Erythroblast (primary cell): ENCODE data around the gene SOX6.
A peak's percentile ranks its signal among the peaks of the same experiment; 100 is the strongest.

Source experiments
- DNase-seq, 2 experiments: peaks; one replicate each; lab custom pipeline; 2025; lab: John Stamatoyannopoulos, UW
- GATA1 ChIP-seq: IDR thresholded peaks from 2 replicates; pipeline ENCODE4 v1.6.1; 2011; ENCODE audit warnings: low read depth, mild to moderate bottlenecking, control low read depth, low read length, moderate library complexity
- POLR2A ChIP-seq: IDR thresholded peaks from 2 replicates; pipeline ENCODE4 v1.6.1; 2011; ENCODE audit warnings: mild to moderate bottlenecking, low read length

SOX6 gene

GRCh38 chr11:16248248-16248647 lies 108.1 kb downstream of the SOX6 start:
- TF ChIP-seq GATA1 (no peak), POLR2A (no peak)
- DNase-seq, result no peak

GRCh38 chr11:16242806-16243205 lies 113.5 kb downstream of the SOX6 start:
- no peak for TF ChIP-seq GATA1
- TF ChIP-seq POLR2A, result no peak

GRCh38 chr11:16240687-16241086 lies 115.7 kb downstream of the SOX6 start:
- TF ChIP-seq GATA1, result no peak
- no peak for TF ChIP-seq POLR2A
- DNase-seq, result no peak

More at GRCh38 chr11:16242806-16243205, 113.5 kb downstream of the SOX6 start:
- DNase-seq, result no peak

- TF ChIP-seq POLR2A (no peak), GATA1 (no peak)
- no peak for DNase-seq
These were observed 116.9 kb downstream of the SOX6 start for GRCh38 chr11:16239141-16240105.

GRCh38 chr11:16226245-16226644 lies 130.1 kb downstream of the SOX6 start:
- no peak for TF ChIP-seq GATA1
- TF ChIP-seq POLR2A, result no peak
- DNase-seq, result peak; percentile 10 to 37

- no peak for TF ChIP-seq GATA1
- TF ChIP-seq POLR2A, result no peak
These were observed 130.7 kb downstream of the SOX6 start for GRCh38 chr11:16225623-16226022.

GRCh38 chr11:16223558-16223957 lies 132.8 kb downstream of the SOX6 start:
- no peak for TF ChIP-seq POLR2A
- TF ChIP-seq GATA1, result no peak
- DNase-seq, result no peak

More at GRCh38 chr11:16225623-16226022, 130.7 kb downstream of the SOX6 start:
- DNase-seq, result no peak

GRCh38 chr11:16217631-16218030 lies 138.7 kb downstream of the SOX6 start:
- no peak for DNase-seq
- no peak for TF ChIP-seq POLR2A
- no peak for TF ChIP-seq GATA1

GRCh38 chr11:16216831-16217230 lies 139.5 kb downstream of the SOX6 start:
- TF ChIP-seq POLR2A (no peak), GATA1 (no peak)
- no peak for DNase-seq

- no peak for TF ChIP-seq POLR2A
- no peak for TF ChIP-seq GATA1
- DNase-seq, result no peak
These were observed 141.0 kb downstream of the SOX6 start for GRCh38 chr11:16215352-16215751.

- no peak for TF ChIP-seq POLR2A
- no peak for TF ChIP-seq GATA1
- no peak for DNase-seq
These were observed 144.9 kb downstream of the SOX6 start for GRCh38 chr11:16211407-16211806.

- no peak for DNase-seq
- TF ChIP-seq GATA1 (no peak), POLR2A (no peak)
These were observed 152.1 kb downstream of the SOX6 start for GRCh38 chr11:16204261-16204660.

GRCh38 chr11:16195651-16196050 lies 160.7 kb downstream of the SOX6 start:
- TF ChIP-seq POLR2A (no peak), GATA1 (no peak)
- no peak for DNase-seq

- DNase-seq, result no peak
- no peak for TF ChIP-seq GATA1
- no peak for TF ChIP-seq POLR2A
These were observed 161.8 kb downstream of the SOX6 start for GRCh38 chr11:16194566-16194965.
